ENCODE results near the gene RO60.

The RO60 gene

GRCh38 chr1:193105821-193106177, 46.4 kb downstream of the RO60 start:
- Histone ChIP-seq H3K4me3 (peak overlapping the region; percentile 60 to 93 (median 78)), H3K27me3 (no peaks in the 10 kb centered on the region), H3K36me3 (peaks cover 0 to 14% (median 3%) of the 10 kb centered on the region in 11 experiments; a peak in 12 of 22 replicates), H3K9ac (peak overlapping the region; percentile 79 to 90 (median 84); a peak in 21 of 22 replicates), H4K20me1 (peaks cover 0 to 23% (median 10%) of the 10 kb centered on the region in 11 experiments; a peak in 10 of 22 replicates), H3K4me1 (peaks cover 9 to 26% (median 17%) of the 10 kb centered on the region in 10 experiments), H3K9me3 (replicated peaks in 1 of 11) (no peaks in the 10 kb centered on the region), H3K27ac (peak overlapping the region in 10 of 11 experiments; percentile 68 to 88 (median 78); a peak in 19 of 22 replicates), H3K4me2 (peak overlapping the region; percentile 67 to 97 (median 89))
- TF ChIP-seq Cebpa-rat (IDR thresholded peaks at IDR 0.05) = no peak

DNA sequence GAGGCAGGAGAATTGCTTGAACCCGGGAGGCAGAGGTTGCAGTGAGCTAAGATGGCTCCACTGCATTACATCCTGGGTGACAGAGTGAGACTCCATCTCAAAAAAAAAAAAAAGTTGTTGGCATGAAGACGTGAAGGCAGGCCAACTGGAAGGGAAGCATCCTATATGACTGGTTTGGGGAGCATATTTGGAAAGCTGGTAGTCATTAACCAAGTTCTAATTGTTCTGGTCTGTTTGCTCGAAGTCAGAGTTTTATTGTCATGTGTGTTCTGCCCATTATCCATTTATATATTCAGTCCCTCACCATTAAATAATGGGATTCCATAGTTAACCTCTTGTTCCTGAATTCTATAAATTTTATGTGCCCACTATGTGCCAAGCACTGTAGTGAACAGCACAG, 49.1 kb downstream of the RO60 start:
- Histone ChIP-seq H3K9ac (no peak overlapping the region), H3K27me3 (no peaks in the 10 kb centered on the region), H3K4me2 (no peak overlapping the region), H3K36me3 (no peaks in the 10 kb centered on the region), H3K4me3 (no peak overlapping the region), H3K4me1 (peaks cover 9 to 26% (median 24%) of the 10 kb centered on the region in 10 experiments), H3K9me3 (replicated peaks in 1 of 11) (no peaks in the 10 kb centered on the region), H4K20me1 (peaks cover 0 to 10% (median 4%) of the 10 kb centered on the region in 11 experiments; a peak in 8 of 22 replicates), H3K27ac (no peak overlapping the region)
- TF ChIP-seq Cebpa-rat (IDR thresholded peaks at IDR 0.05) = no peak
